ENCODE data around the gene ARNT2.

Gene ARNT2

GRCh38 chr15:80439140-80439539 lies 35.0 kb downstream of the ARNT2 start:
- H3K4me1 ChIP-seq (ENCODE audit: control insufficient read depth, insufficient read depth, low read depth, low read length) = peaks cover 29% of the 10 kb centered on the region
- H3K14ac ChIP-seq (ENCODE audit: low read length in 2 of 2) = no peak overlapping the region
- H2BK15ac ChIP-seq (ENCODE audit: low read depth, poor library complexity, severe bottlenecking) = no peak overlapping the region
- H3K27ac ChIP-seq (ENCODE audit: low read length, poor library complexity, severe bottlenecking) = no peak overlapping the region
- WGBS = 81% methylated on average over 3 of the region's 3 CpGs
- H2AFZ ChIP-seq (ENCODE audit: low read depth, low read length) = no peak overlapping the region
- no peak overlapping the region for H3K4ac ChIP-seq (ENCODE audit: low read depth in 1 of 2, low read length in 2 of 2)
- no peak overlapping the region for H2BK12ac ChIP-seq (ENCODE audit: low read length in 2 of 2)
- H2BK120ac ChIP-seq (ENCODE audit: low read depth, low read length) = no peak overlapping the region
- no peak overlapping the region for H2AK5ac ChIP-seq (ENCODE audit: low read length, severe bottlenecking)
- H3K9ac ChIP-seq (ENCODE audit: low read length) = no peak overlapping the region
- no peak overlapping the region for H4K91ac ChIP-seq (ENCODE audit: low read length)
- no peak overlapping the region for H2BK5ac ChIP-seq (ENCODE audit: low read depth, low read length, poor library complexity, severe bottlenecking)
- no peak overlapping the region for H4K8ac ChIP-seq (ENCODE audit: low read length)
- no peak overlapping the region for H3K23ac ChIP-seq (ENCODE audit: low read length in 2 of 2)
- no peak overlapping the region for H3K18ac ChIP-seq (ENCODE audit: low read depth in 1 of 2, low read length in 2 of 2)
- peaks cover 0 to 10% of the 10 kb centered on the region in 2 experiments for H3K36me3 ChIP-seq (ENCODE audit: control insufficient read depth in 1 of 2, insufficient read depth in 2 of 2, low read depth in 1 of 2, low read length in 2 of 2)
- H3K4me3 ChIP-seq (ENCODE audit: insufficient read depth in 1 of 2, low read depth in 1 of 2, low read length in 2 of 2) = no peak overlapping the region
- H3K9me3 ChIP-seq (ENCODE audit: control insufficient read depth, low read length) = no peaks in the 10 kb centered on the region
- peaks cover 0 to 34% of the 10 kb centered on the region in 2 experiments for H3K27me3 ChIP-seq (ENCODE audit: control insufficient read depth in 1 of 2, insufficient read depth in 1 of 2, low read length in 2 of 2)
- DNase-seq = no peak
- H3K79me1 ChIP-seq (replicated peaks; ENCODE audit: low read length, poor library complexity, severe bottlenecking) = peaks cover 36% of the 10 kb centered on the region
- H3K4me2 ChIP-seq (ENCODE audit: low read length, poor library complexity, severe bottlenecking) = no peak overlapping the region

GRCh38 chr15:80440024-80440423 lies 35.8 kb downstream of the ARNT2 start:
- H3K4me1 ChIP-seq (ENCODE audit: control insufficient read depth, insufficient read depth, low read depth, low read length) = peaks cover 24% of the 10 kb centered on the region
- 91% methylated on average over 3 of the region's 3 CpGs for WGBS
- no peak overlapping the region for H3K9ac ChIP-seq (ENCODE audit: low read length)
- H3K9me3 ChIP-seq (ENCODE audit: control insufficient read depth, low read length) = no peaks in the 10 kb centered on the region
- H4K8ac ChIP-seq (ENCODE audit: low read length) = no peak overlapping the region
- no peak overlapping the region for H3K23ac ChIP-seq (ENCODE audit: low read length in 2 of 2)
- H3K79me1 ChIP-seq (replicated peaks; ENCODE audit: low read length, poor library complexity, severe bottlenecking) = peaks cover 35% of the 10 kb centered on the region
- no peak overlapping the region for H3K4ac ChIP-seq (ENCODE audit: low read depth in 1 of 2, low read length in 2 of 2)
- H2AK5ac ChIP-seq (ENCODE audit: low read length, severe bottlenecking) = peak overlapping the region; percentile 6
- H3K4me3 ChIP-seq (ENCODE audit: insufficient read depth in 1 of 2, low read depth in 1 of 2, low read length in 2 of 2) = no peak overlapping the region
- no peak overlapping the region for H2BK12ac ChIP-seq (ENCODE audit: low read length in 2 of 2)
- H3K27me3 ChIP-seq (ENCODE audit: control insufficient read depth in 1 of 2, insufficient read depth in 1 of 2, low read length in 2 of 2) = peaks cover 0 to 30% of the 10 kb centered on the region in 2 experiments
- no peak for DNase-seq
- H2BK5ac ChIP-seq (ENCODE audit: low read depth, low read length, poor library complexity, severe bottlenecking) = no peak overlapping the region
- H2AFZ ChIP-seq (ENCODE audit: low read depth, low read length) = no peak overlapping the region
- no peak overlapping the region for H2BK120ac ChIP-seq (ENCODE audit: low read depth, low read length)
- no peak overlapping the region for H3K14ac ChIP-seq (ENCODE audit: low read length in 2 of 2)
- H3K36me3 ChIP-seq (ENCODE audit: control insufficient read depth in 1 of 2, insufficient read depth in 2 of 2, low read depth in 1 of 2, low read length in 2 of 2) = peaks cover 0 to 10% of the 10 kb centered on the region in 2 experiments
- no peak overlapping the region for H3K27ac ChIP-seq (ENCODE audit: low read length, poor library complexity, severe bottlenecking)
- no peak overlapping the region for H3K18ac ChIP-seq (ENCODE audit: low read depth in 1 of 2, low read length in 2 of 2)
- H3K4me2 ChIP-seq (ENCODE audit: low read length, poor library complexity, severe bottlenecking) = no peak overlapping the region
- no peak overlapping the region for H4K91ac ChIP-seq (ENCODE audit: low read length)
- H2BK15ac ChIP-seq (ENCODE audit: low read depth, poor library complexity, severe bottlenecking) = no peak overlapping the region

GRCh38 chr15:80441041-80441440 lies 36.9 kb downstream of the ARNT2 start:
- Histone ChIP-seq H3K14ac (ENCODE audit: low read length in 2 of 2) (no peak overlapping the region), H3K18ac (ENCODE audit: low read depth in 1 of 2, low read length in 2 of 2) (no peak overlapping the region), H3K4me3 (ENCODE audit: insufficient read depth in 1 of 2, low read depth in 1 of 2, low read length in 2 of 2) (no peak overlapping the region), H3K27ac (ENCODE audit: low read length, poor library complexity, severe bottlenecking) (no peak overlapping the region), H4K91ac (ENCODE audit: low read length) (no peak overlapping the region), H2BK15ac (ENCODE audit: low read depth, poor library complexity, severe bottlenecking) (no peak overlapping the region), H3K4me1 (ENCODE audit: control insufficient read depth, insufficient read depth, low read depth, low read length) (peaks cover 22% of the 10 kb centered on the region), H3K79me1 (replicated peaks; ENCODE audit: low read length, poor library complexity, severe bottlenecking) (peaks cover 33% of the 10 kb centered on the region), H4K8ac (ENCODE audit: low read length) (no peak overlapping the region), H2BK120ac (ENCODE audit: low read depth, low read length) (no peak overlapping the region), H3K4ac (ENCODE audit: low read depth in 1 of 2, low read length in 2 of 2) (no peak overlapping the region), H3K36me3 (ENCODE audit: control insufficient read depth in 1 of 2, insufficient read depth in 2 of 2, low read depth in 1 of 2, low read length in 2 of 2) (peaks cover 0 to 10% of the 10 kb centered on the region in 2 experiments), H2AK5ac (ENCODE audit: low read length, severe bottlenecking) (no peak overlapping the region), H2BK5ac (ENCODE audit: low read depth, low read length, poor library complexity, severe bottlenecking) (no peak overlapping the region), H3K4me2 (ENCODE audit: low read length, poor library complexity, severe bottlenecking) (no peak overlapping the region), H3K9ac (ENCODE audit: low read length) (no peak overlapping the region), H2AFZ (ENCODE audit: low read depth, low read length) (no peak overlapping the region), H2BK12ac (ENCODE audit: low read length in 2 of 2) (no peak overlapping the region), H3K27me3 (ENCODE audit: control insufficient read depth in 1 of 2, insufficient read depth in 1 of 2, low read length in 2 of 2) (peaks cover 0 to 30% of the 10 kb centered on the region in 2 experiments), H3K23ac (ENCODE audit: low read length in 2 of 2) (no peak overlapping the region), H3K9me3 (ENCODE audit: control insufficient read depth, low read length) (no peaks in the 10 kb centered on the region)
- WGBS = 79% methylated on average over 3 of the region's 3 CpGs
- no peak for DNase-seq

GRCh38 chr15:80441714-80442113 lies 37.5 kb downstream of the ARNT2 start:
- no peak overlapping the region for H2BK5ac ChIP-seq (ENCODE audit: low read depth, low read length, poor library complexity, severe bottlenecking)
- no peak overlapping the region for H3K18ac ChIP-seq (ENCODE audit: low read depth in 1 of 2, low read length in 2 of 2)
- H2BK15ac ChIP-seq (ENCODE audit: low read depth, poor library complexity, severe bottlenecking) = no peak overlapping the region
- peaks cover 0 to 30% of the 10 kb centered on the region in 2 experiments for H3K27me3 ChIP-seq (ENCODE audit: control insufficient read depth in 1 of 2, insufficient read depth in 1 of 2, low read length in 2 of 2)
- H2AK5ac ChIP-seq (ENCODE audit: low read length, severe bottlenecking) = no peak overlapping the region
- DNase-seq = no peak
- 94% methylated on average over 4 of the region's 7 CpGs for WGBS
- no peak overlapping the region for H3K27ac ChIP-seq (ENCODE audit: low read length, poor library complexity, severe bottlenecking)
- no peaks in the 10 kb centered on the region for H3K9me3 ChIP-seq (ENCODE audit: control insufficient read depth, low read length)
- no peak overlapping the region for H3K4me2 ChIP-seq (ENCODE audit: low read length, poor library complexity, severe bottlenecking)
- no peak overlapping the region for H2AFZ ChIP-seq (ENCODE audit: low read depth, low read length)
- H2BK120ac ChIP-seq (ENCODE audit: low read depth, low read length) = no peak overlapping the region
- no peak overlapping the region for H3K23ac ChIP-seq (ENCODE audit: low read length in 2 of 2)
- H4K8ac ChIP-seq (ENCODE audit: low read length) = no peak overlapping the region
- H3K4ac ChIP-seq (ENCODE audit: low read depth in 1 of 2, low read length in 2 of 2) = no peak overlapping the region
- H3K4me1 ChIP-seq (ENCODE audit: control insufficient read depth, insufficient read depth, low read depth, low read length) = peaks cover 17% of the 10 kb centered on the region
- H3K79me1 ChIP-seq (replicated peaks; ENCODE audit: low read length, poor library complexity, severe bottlenecking) = peaks cover 36% of the 10 kb centered on the region
- peaks cover 0 to 10% of the 10 kb centered on the region in 2 experiments for H3K36me3 ChIP-seq (ENCODE audit: control insufficient read depth in 1 of 2, insufficient read depth in 2 of 2, low read depth in 1 of 2, low read length in 2 of 2)
- H4K91ac ChIP-seq (ENCODE audit: low read length) = no peak overlapping the region
- H3K4me3 ChIP-seq (ENCODE audit: insufficient read depth in 1 of 2, low read depth in 1 of 2, low read length in 2 of 2) = no peak overlapping the region
- no peak overlapping the region for H3K14ac ChIP-seq (ENCODE audit: low read length in 2 of 2)
- H3K9ac ChIP-seq (ENCODE audit: low read length) = no peak overlapping the region
- no peak overlapping the region for H2BK12ac ChIP-seq (ENCODE audit: low read length in 2 of 2)

Measured in mesenchymal stem cell (in vitro differentiated cells and primary cell).